ENCODE measurements around the gene CENPP.

The CENPP gene

GRCh38 chr9:92313624-92314012 is 12.1 kb upstream of the CENPP start:
- DNase-seq (ENCODE audit: low spot score), result no peak

DNA sequence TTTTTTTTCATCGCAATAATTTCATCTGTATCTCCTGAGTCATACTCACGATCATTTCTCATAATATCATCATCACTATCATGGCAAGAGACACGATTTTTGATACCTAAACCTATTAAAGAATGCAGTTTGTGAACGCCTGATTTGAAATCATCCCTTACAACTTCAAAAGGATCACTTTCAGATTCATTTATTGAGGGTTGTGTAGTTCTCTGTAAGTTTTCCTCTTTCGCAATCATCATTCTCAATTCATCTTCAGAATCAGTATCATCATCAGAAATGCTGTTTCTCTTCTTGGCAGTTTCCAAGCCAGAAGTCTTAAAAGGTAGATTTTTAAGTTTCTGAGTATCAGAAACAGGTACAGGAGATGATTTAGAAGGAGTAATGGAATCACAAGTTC is 10.3 kb upstream of the CENPP start:
- DNase-seq (ENCODE audit: low spot score), result no peak

DNA sequence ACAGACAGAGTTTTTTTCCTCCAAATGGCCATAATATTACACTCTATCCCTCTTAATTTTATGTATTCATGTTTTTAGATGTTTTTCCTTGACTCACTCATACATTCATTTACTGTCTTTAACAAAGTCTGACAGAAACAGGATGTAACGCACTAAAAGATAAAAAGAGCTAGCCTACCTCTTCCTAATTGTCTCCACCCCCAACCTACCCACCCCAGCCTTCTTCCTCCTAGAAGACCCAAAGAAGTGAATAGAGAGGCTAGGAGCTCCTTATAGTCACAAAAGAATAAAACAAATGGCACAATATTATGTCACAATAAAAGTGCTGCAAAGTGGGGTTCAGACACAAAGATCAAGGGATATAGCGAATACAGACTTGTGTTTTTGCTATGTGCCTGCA is 1.3 kb upstream of the CENPP start:
- no peak for DNase-seq (ENCODE audit: low spot score)

GRCh38 chr9:92324889-92325268 is 874 bp upstream of the CENPP start:
- DNase-seq (ENCODE audit: low spot score), result peak; percentile 49

DNA sequence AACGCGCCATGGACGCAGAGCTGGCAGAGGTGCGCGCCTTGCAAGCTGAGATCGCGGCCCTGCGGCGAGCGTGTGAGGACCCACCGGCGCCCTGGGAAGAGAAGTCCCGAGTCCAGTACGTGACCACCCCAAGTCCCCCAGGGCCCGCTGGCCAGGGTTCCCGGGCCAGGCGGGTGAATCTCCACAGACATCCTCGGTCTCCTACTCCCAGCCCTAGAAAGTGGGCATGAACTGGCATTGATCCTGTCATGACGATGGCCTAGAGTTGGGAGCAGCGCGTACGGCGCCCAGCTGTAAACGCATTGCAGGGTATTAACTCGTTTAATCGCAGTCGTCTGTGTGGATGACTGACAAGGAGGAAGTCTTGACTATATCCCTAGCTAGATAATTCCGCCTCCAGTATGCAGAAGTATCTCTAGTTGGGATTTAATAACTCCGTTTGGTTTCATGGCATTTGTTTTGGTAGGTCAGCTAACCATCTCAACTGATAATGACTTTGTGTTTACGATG is 293 bp downstream of the CENPP start:
- DNase-seq (ENCODE audit: low spot score), result peak; percentile 19

- no peak for DNase-seq (ENCODE audit: low spot score)
These were observed 1.6 kb downstream of the CENPP start for GRCh38 chr9:92327283-92327850.

DNA sequence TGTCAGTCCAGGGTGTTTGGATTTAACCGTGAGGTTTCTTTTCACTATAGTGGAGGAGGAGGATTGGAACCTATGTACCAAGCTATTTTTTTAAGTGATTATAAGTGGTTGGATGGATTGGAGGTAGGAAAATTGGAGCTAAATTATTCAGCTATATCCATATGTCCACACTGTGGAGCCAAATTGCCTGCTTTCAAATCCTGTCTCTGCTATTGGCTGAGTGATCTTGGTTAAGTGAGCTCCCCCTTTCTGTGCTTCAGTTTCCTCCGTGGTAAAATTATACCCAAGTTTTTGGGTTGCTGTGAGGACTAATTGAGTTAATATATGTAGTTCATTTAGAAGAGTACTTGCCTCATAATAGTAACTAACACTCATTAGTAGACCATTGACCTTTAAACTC is 2.5 kb downstream of the CENPP start:
- DNase-seq (ENCODE audit: low spot score), result peak; percentile 63

GRCh38 chr9:92332577-92333281 is 7.0 kb downstream of the CENPP start:
- peak; percentile 34 for DNase-seq (ENCODE audit: low spot score)

DNA sequence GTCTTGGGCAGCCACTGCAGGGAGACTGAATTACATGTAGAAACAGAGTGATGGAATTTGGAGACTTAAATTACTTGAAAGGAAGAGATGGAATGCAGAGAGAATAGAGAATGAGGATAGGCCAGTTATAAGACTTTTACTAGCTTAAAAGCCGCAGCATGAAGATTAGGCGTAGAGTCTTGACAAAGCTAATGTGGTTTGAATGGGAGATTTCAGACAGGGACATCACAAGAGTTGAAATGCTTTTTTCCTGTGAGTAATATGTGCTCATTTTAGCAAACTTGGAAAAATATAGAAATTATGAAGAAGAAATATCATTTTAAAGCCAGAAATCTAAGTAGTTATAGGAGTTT is 7.5 kb downstream of the CENPP start:
- no peak for DNase-seq (ENCODE audit: low spot score)

- DNase-seq (ENCODE audit: low spot score), result no peak
These were observed 15.8 kb downstream of the CENPP start for GRCh38 chr9:92341578-92341977.

DNA sequence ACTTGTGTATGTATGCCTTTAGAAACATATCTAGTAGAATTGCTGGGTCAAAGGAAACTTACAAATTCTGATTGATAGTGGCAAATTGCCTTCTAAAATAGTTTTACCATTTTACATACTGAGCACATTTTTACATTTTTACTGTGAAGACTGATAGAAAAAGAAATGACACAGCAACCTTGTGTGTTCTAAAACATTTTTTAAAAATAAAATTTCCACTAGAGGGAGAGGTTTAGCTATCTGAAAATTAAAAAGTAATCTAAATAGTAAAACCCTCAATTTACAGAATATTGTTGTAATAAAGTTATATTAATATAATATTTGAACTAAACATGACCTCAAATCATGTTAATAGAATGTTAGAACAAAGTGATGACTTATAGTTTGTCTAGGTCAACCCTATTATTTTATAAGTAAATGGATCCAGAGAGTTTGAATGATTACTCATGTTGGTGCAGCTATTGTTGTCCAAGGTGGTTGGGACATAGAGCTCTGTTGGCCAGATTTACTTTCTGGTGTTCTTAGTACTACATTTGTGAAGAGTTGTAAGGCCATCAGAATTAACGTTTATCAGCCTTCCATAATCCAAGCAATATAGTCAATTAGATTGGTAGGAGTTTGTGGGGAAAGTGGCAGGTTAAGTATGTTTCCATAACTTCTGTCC is 17.2 kb downstream of the CENPP start:
- DNase-seq (ENCODE audit: low spot score), result peak; percentile 22

GRCh38 chr9:92345582-92345981 is 19.8 kb downstream of the CENPP start:
- DNase-seq (ENCODE audit: low spot score), result no peak

DNA sequence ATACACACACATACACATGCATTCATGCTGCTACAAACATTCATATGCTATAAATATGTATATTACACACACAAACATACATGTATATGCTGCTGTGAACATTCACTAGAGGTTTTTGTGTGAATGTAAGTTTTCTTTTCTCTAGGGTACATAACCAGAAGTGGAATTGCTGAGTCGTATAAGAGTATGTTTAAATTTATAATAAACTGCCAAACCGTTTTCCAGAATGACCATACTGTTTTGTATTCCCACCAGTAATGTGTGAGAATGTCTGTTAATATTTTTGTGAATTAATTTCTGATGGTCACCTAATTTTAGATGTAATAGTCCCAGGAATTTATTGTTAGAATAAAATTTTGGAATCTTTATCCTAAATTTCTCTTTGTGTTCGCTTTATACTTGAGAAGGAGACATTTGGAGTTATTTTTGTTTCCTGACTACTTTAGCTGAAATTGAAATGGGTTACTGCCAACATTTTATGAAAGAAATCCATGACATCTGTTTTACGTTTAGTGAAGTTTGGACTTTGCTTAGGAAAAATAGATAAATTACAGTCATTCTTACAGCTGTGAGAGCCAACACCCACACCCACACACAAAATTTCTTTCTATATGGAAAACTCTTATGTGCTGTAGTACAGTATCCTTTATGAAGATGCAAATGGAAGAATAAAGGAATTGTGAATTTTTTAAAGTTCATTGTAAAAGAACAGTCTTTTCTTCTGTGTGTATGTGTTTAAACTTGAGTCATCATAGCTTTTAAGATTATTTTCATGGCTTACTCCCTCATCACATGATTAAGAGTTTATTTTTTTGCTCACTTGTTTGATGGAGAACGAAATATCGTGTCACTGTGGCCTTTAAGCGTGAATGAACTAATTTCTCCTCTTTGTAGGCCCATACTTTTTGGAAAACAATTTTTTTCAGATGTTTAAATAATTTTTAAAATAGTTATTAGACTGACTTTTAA is 24.3 kb downstream of the CENPP start:
- DNase-seq (ENCODE audit: low spot score), result no peak

GRCh38 chr9:92350740-92351133 is 25.0 kb downstream of the CENPP start:
- DNase-seq (ENCODE audit: low spot score), result no peak

- no peak for DNase-seq (ENCODE audit: low spot score)
These were observed 27.3 kb downstream of the CENPP start for GRCh38 chr9:92353051-92353450.

DNA sequence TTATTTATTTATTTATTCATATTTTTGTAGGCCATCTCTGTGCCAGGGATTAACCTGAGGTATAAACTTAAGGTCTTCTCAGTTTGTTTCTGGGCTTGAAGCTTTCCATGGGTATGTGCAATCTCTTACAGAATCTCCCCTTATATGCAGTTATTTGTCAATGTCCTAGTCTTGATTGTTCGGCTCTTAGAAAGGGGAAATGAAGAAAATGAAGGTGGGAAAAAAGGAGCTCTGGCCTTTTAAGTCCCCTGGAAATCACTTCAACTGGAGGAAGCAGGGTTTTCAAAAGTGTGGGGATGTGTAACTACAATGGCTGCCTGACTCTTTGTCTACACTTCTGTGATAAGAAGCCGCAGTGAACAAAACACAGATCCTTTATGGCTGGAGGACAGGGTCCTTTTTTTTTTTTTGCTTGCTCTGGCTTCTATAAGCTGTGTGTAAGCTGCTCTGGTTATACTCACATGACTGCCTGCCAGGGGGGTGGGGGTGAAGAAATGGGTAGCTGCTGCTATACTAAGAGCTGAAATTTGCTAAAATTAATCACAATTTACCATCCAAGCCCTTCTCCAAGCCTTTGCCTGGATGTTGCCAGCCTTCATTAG is 33.7 kb downstream of the CENPP start:
- DNase-seq (ENCODE audit: low spot score), result no peak

DNA sequence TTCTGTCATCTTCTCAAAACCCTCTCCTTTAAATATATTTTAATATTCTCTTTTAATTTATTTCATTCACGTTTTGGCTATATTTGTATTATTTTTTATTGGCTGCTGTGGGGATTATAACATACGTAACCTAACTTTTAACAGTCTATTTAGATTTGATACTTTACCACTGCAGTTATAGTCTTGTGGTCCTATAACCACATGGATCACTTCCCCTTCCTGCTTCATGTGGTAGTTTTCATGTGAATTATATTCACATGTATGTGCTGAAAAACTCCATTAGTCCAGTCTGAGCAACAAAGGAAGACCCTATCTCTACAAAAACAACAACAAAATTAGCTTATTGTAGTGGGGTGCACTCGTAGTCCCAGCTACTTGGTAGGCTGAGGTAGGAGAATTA is 34.3 kb downstream of the CENPP start:
- no peak for DNase-seq (ENCODE audit: low spot score)

DNA sequence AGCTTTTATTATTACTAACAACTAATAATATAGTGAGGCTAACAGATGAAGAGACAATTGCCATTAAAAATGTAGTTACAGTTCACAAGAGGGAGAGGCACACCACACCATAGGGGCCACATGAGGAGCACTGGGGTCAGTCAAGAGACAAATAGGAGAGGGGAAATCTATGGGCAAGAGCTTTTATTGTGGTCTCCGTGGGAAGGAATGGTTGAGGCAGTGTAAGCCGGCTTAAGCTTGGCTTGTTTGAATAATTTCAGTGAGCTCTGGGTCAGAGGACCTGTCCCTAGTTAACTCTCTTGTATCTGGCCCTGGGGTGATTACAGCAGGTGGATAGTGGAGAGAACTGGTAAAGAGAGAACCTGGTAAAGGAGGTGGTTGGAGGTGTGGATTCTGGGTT is 43.3 kb downstream of the CENPP start:
- no peak for DNase-seq (ENCODE audit: low spot score)

- DNase-seq (ENCODE audit: low spot score), result no peak
These were observed 47.4 kb downstream of the CENPP start for GRCh38 chr9:92373167-92373566.

- no peak for DNase-seq (ENCODE audit: low spot score)
These were observed 52.1 kb downstream of the CENPP start for GRCh38 chr9:92377876-92378275.

DNA sequence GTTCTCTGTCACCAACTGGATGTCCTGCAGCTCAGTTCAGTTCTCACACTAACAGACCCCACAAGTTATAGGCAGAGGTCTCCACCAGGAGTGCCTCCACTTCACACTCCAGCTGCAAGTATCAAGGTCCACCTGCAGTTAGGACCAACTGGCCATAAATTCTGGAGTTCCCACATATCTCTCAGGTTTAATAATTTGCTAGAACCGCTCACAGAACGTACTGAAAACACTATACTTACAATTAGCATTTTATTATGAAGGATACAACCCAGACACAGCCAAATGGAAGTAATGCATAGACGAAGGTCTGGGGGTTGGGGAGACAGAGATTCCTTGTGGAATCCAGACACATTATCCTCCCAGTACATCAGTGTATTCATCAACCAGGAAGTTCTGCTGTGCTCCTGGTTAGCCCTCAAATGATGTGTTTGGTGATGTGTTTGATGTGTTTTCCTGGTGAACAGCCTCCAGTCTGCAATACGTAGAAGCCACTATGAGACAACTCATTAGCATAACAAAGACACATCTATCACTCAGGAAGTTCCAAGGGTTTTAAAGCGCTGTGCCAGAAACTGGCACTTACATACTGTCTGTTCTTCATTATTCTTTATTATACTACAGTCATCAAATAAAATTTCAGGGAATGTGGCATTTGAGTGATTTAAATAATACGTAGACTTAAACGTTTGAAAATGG is 53.3 kb downstream of the CENPP start:
- DNase-seq (ENCODE audit: low spot score), result no peak

Measured in hepatic stellate cell (primary cell).